ENCODE data around the gene TIMM8B.

TIMM8B gene

GRCh38 chr11:112073941-112074811, 12.4 kb downstream of the TIMM8B start, which contains the start of the genes NKAPD1 and PIH1D2 (continued):
- TF ChIP-seq ZNF311 (tag by site-specific recombination; IDR thresholded peaks at IDR 0.05; ENCODE audit: borderline replicate concordance), result no peak
- peak; percentile 89 for TF ChIP-seq GLIS1 (tag by site-specific recombination; IDR thresholded peaks at IDR 0.05)
- TF ChIP-seq ZNF837 (tag by site-specific recombination; IDR thresholded peaks at IDR 0.05), result no peak
- TF ChIP-seq ZBTB44 (tag by site-specific recombination; IDR thresholded peaks at IDR 0.05), result no peak; the same call in 1 of the 2 replicates
- TF ChIP-seq ZNF561 (tag by site-specific recombination; IDR thresholded peaks at IDR 0.05; ENCODE audit: borderline replicate concordance), result peak; percentile 92
- peak; percentile 16; the same call in 1 of the 2 replicates for TF ChIP-seq REST (tag by site-specific recombination; IDR thresholded peaks at IDR 0.05)
- no peak for TF ChIP-seq ZNF146 (tag by site-specific recombination; IDR thresholded peaks at IDR 0.05)
- TF ChIP-seq GLI2 (tag by site-specific recombination; IDR thresholded peaks at IDR 0.05; ENCODE audit: borderline replicate concordance, low read depth), result no peak
- no peak for TF ChIP-seq ZNF473 (tag by site-specific recombination; IDR thresholded peaks at IDR 0.05)
- TF ChIP-seq ZNF449 (tag by site-specific recombination; IDR thresholded peaks at IDR 0.05), result peak; percentile 37; the same call in 1 of the 2 replicates
- TF ChIP-seq ZNF596 (tag by site-specific recombination; IDR thresholded peaks at IDR 0.05), result no peak
- no peak for TF ChIP-seq FEZF1 (tag by site-specific recombination; IDR thresholded peaks at IDR 0.05)
- TF ChIP-seq PBX3 (CRISPR knock-in tag; IDR thresholded peaks at IDR 0.05), result 0 out of 2 replicates have a peak, but pooled peaks have one; percentile 40
- peak; percentile 87; the same call in 1 of the 2 replicates for TF ChIP-seq ZNF184 (tag by site-specific recombination; IDR thresholded peaks at IDR 0.05)
- TF ChIP-seq BCL6B (tag by site-specific recombination; IDR thresholded peaks at IDR 0.05), result no peak
- TF ChIP-seq MYNN (tag by site-specific recombination; IDR thresholded peaks at IDR 0.05; ENCODE audit: borderline replicate concordance), result peak; percentile 72
- peak; percentile 69; the same call in 1 of the 2 replicates for TF ChIP-seq YY2 (tag by site-specific recombination; IDR thresholded peaks at IDR 0.05)
- TF ChIP-seq TCF7L2 (IDR thresholded peaks at IDR 0.05; ENCODE audit: borderline replicate concordance, low read depth, low read length), result no peak
- peak; percentile 85 for TF ChIP-seq TRIM28 (IDR thresholded peaks at IDR 0.05; ENCODE audit: borderline replicate concordance, low read length)
- no peak for TF ChIP-seq ZNF202 (tag by site-specific recombination; IDR thresholded peaks at IDR 0.05; ENCODE audit: borderline replicate concordance)
- no peak for TF ChIP-seq ZNF18 (tag by site-specific recombination; IDR thresholded peaks at IDR 0.05)
- TF ChIP-seq ZNF133 (tag by site-specific recombination; IDR thresholded peaks at IDR 0.05), result no peak
- TF ChIP-seq ZNF239 (tag by site-specific recombination; IDR thresholded peaks at IDR 0.05), result no peak
- TF ChIP-seq ZNF354C (tag by site-specific recombination; IDR thresholded peaks at IDR 0.05; ENCODE audit: borderline replicate concordance, low read depth), result no peak
- 0 out of 2 replicates have a peak, but pooled peaks have one; percentile 13 for TF ChIP-seq ZBTB48 (tag by site-specific recombination; IDR thresholded peaks at IDR 0.05)
- TF ChIP-seq ZNF585B (tag by site-specific recombination; IDR thresholded peaks at IDR 0.05), result no peak
- TF ChIP-seq ZNF610 (tag by site-specific recombination; IDR thresholded peaks at IDR 0.05; ENCODE audit: borderline replicate concordance), result no peak

Measured in HEK293 (cell line).